ENCODE results near the gene HACD3.

- TF ChIP-seq CTCF (conservative IDR thresholded peaks at IDR 0.05) (no peak), EZH2 (IDR thresholded peaks at IDR 0.05; ENCODE audit: low read depth) (no peak)
Observed at GRCh38 chr15:65603559-65603958, 73.3 kb downstream of the HACD3 start.

All from PC-9 (cell line).